ENCODE data around the gene YTHDF1. TPM values are rescaled to one million over a fixed set of nuclear protein-coding genes. Genes with fewer than 3 reads are reported as not detected.

YTHDF1 gene
- polyA plus RNA-seq, 2 of the 4 experiments (the other 2 are of a cell fraction): 31.8 to 37.9 TPM

DNA sequence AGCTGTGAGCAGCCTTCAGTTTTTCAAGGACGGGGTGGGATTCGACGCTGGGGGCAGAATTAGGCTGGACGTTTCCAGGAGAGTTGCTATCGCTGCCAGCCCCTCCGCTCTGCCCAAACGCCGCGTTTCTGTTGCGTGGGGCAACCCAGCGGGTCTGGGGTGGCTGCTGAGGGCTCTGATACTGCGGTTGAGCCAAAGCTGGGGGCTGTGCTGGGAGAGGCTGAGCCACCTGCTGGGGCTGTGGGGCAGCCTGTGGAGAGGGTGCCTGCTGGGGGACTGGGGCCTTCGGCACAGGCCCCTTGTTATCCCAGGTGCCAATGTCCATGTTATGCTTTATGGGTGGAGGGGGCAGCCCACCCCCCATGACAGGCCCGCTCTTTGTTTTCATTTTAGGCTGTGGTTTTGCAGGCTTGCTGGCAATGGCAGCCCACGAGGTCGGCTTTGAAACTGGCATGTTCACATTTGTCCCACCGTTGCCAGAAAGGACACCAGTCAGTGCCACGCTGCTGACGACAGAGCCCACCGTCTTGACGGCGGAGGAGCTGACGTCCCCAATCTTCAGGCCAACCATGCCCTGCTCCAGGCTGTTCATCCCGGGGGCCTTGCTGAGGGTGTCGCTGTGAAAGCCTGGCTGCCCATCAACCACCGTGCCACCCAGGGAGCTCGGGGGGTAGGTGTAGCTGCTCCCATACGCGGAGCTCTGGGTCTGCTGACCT, 13.0 kb downstream of the YTHDF1 start (continued):
- TF ChIP-seq KDM5A (IDR thresholded peaks at IDR 0.05) (no peak), ZNF302 (CRISPR knock-in tag; IDR thresholded peaks at IDR 0.05) (no peak), TFCP2L1 (CRISPR knock-in tag; IDR thresholded peaks at IDR 0.05) (no peak)
- TF ChIP-seq, protein P1, sequence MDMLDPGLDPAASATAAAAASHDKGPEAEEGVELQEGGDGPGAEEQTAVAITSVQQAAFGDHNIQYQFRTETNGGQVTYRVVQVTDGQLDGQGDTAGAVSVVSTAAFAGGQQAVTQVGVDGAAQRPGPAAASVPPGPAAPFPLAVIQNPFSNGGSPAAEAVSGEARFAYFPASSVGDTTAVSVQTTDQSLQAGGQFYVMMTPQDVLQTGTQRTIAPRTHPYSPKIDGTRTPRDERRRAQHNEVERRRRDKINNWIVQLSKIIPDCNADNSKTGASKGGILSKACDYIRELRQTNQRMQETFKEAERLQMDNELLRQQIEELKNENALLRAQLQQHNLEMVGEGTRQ (IDR thresholded peaks at IDR 0.05): no peak

DNA sequence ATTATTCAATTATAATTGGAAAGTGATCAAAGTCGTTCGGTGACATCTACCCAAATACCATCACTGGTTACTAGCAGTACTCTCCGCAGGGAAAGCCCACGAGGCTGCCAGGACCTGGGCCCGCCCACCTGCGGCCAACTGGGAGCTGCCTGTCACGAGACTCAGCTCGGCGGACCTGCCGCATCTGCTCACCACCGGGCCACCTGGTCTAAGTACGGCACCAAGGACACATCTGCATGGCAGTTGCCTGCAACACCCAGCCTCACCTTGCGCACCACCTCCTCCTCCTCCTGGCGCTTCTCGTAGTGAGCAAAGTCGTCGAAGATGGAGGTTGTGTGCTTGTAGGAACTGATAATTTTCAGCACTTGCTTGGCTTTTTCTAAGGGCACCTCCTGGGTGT, 13.9 kb downstream of the YTHDF1 start:
- Histone ChIP-seq H3K4me2 (no peak overlapping the region), H3K4me3 (no peak overlapping the region), H3K27ac (no peak overlapping the region), H3K4me1 (peaks cover 21% of the 10 kb centered on the region), H3K9me3 (no peaks in the 10 kb centered on the region)
- TF ChIP-seq EP300 (IDR thresholded peaks at IDR 0.05) (no peak), JUN (IDR thresholded peaks at IDR 0.05) (no peak), HOXB5 (CRISPR knock-in tag; IDR thresholded peaks at IDR 0.05) (no peak), SREBF2 (IDR thresholded peaks at IDR 0.05) (no peak), TP53 (CRISPR knock-in tag; IDR thresholded peaks at IDR 0.05) (no peak), ZFP36 (IDR thresholded peaks at IDR 0.05; ENCODE audit: borderline replicate concordance, partially characterized antibody) (no peak), GATA3 (IDR thresholded peaks at IDR 0.05; ENCODE audit: borderline replicate concordance) (no peak), HOXB13 (CRISPR knock-in tag; IDR thresholded peaks at IDR 0.05; ENCODE audit: low read depth) (no peak), TFCP2L1 (CRISPR knock-in tag; IDR thresholded peaks at IDR 0.05) (no peak), FOSB (CRISPR knock-in tag; IDR thresholded peaks at IDR 0.05) (no peak), RFX5 (IDR thresholded peaks at IDR 0.05) (no peak), RCOR1 (IDR thresholded peaks at IDR 0.05; ENCODE audit: low read depth, low read length) (no peak), NR3C1 (IDR thresholded peaks at IDR 0.05) (no peak), POLR2A (IDR thresholded peaks at IDR 0.05; ENCODE audit: low read length) (no peak)
- TF ChIP-seq, protein P2, sequence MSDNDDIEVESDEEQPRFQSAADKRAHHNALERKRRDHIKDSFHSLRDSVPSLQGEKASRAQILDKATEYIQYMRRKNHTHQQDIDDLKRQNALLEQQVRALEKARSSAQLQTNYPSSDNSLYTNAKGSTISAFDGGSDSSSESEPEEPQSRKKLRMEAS (IDR thresholded peaks at IDR 0.05): no peak
- TF ChIP-seq, protein P3, sequence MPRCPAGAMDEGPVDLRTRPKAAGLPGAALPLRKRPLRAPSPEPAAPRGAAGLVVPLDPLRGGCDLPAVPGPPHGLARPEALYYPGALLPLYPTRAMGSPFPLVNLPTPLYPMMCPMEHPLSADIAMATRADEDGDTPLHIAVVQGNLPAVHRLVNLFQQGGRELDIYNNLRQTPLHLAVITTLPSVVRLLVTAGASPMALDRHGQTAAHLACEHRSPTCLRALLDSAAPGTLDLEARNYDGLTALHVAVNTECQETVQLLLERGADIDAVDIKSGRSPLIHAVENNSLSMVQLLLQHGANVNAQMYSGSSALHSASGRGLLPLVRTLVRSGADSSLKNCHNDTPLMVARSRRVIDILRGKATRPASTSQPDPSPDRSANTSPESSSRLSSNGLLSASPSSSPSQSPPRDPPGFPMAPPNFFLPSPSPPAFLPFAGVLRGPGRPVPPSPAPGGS (IDR thresholded peaks at IDR 0.05): no peak
- TF ChIP-seq, protein P4, sequence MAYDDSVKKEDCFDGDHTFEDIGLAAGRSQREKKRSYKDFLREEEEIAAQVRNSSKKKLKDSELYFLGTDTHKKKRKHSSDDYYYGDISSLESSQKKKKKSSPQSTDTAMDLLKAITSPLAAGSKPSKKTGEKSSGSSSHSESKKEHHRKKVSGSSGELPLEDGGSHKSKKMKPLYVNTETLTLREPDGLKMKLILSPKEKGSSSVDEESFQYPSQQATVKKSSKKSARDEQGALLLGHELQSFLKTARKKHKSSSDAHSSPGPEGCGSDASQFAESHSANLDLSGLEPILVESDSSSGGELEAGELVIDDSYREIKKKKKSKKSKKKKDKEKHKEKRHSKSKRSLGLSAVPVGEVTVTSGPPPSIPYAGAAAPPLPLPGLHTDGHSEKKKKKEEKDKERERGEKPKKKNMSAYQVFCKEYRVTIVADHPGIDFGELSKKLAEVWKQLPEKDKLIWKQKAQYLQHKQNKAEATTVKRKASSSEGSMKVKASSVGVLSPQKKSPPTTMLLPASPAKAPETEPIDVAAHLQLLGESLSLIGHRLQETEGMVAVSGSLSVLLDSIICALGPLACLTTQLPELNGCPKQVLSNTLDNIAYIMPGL (CRISPR knock-in tag; IDR thresholded peaks at IDR 0.05; ENCODE audit: borderline replicate concordance): no peak
- TF ChIP-seq, protein P5, sequence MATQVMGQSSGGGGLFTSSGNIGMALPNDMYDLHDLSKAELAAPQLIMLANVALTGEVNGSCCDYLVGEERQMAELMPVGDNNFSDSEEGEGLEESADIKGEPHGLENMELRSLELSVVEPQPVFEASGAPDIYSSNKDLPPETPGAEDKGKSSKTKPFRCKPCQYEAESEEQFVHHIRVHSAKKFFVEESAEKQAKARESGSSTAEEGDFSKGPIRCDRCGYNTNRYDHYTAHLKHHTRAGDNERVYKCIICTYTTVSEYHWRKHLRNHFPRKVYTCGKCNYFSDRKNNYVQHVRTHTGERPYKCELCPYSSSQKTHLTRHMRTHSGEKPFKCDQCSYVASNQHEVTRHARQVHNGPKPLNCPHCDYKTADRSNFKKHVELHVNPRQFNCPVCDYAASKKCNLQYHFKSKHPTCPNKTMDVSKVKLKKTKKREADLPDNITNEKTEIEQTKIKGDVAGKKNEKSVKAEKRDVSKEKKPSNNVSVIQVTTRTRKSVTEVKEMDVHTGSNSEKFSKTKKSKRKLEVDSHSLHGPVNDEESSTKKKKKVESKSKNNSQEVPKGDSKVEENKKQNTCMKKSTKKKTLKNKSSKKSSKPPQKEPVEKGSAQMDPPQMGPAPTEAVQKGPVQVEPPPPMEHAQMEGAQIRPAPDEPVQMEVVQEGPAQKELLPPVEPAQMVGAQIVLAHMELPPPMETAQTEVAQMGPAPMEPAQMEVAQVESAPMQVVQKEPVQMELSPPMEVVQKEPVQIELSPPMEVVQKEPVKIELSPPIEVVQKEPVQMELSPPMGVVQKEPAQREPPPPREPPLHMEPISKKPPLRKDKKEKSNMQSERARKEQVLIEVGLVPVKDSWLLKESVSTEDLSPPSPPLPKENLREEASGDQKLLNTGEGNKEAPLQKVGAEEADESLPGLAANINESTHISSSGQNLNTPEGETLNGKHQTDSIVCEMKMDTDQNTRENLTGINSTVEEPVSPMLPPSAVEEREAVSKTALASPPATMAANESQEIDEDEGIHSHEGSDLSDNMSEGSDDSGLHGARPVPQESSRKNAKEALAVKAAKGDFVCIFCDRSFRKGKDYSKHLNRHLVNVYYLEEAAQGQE (IDR thresholded peaks at IDR 0.05): no peak
- TF ChIP-seq, protein P1 (IDR thresholded peaks at IDR 0.05): no peak
- POLR2A ChIA-PET: no interaction called here
- CTCF ChIA-PET: interaction anchor here (1.5 to 5.9 kb wide), 2 partner anchors 12 to 20 kb away, joined by 4 to 35 read pairs; partner anchors contain the start of gene YTHDF1
- WGBS (ENCODE audit: missing lambda C conversion rate): 92% methylated on average over 17 of the region's 17 CpGs
- no peak for DNase-seq (ENCODE audit: low read depth in 1 of 2, low spot score in 1 of 2)
- no peak for FAIRE-seq
- no peak for ATAC-seq
